ENCODE data around the gene ALKBH7. TPM values are rescaled to one million over a fixed set of nuclear protein-coding genes. Genes with fewer than 3 reads are reported as not detected.

The ALKBH7 gene
- total and polyA plus RNA-seq, 12 donors, result 3.2 to 137 (median 80.1) TPM

DNA sequence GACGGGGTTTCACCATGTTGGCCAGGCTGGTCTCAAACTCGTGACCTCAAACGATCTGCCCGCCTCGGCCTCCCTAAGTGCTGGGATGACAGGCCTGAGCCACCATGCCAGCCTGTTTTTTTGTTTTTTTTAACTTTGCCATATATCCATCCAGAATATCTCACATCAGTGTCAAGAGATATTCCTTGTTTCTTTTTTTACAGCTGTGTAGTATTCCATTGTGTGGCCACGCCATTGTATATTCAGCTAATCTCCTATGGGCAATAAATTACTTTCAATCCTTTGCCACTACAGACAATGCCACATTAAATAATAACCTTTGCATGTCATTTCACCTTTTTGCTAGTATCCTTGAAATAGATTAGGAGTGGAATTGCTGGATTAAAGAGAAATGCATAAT lies 36.8 kb downstream of the ALKBH7 start:
- peaks cover 0 to 4% of the 10 kb centered on the region in 2 donors for H3K36me3 ChIP-seq (replicated peaks in 1 of 2)
- DNase-seq, result no peak

DNA sequence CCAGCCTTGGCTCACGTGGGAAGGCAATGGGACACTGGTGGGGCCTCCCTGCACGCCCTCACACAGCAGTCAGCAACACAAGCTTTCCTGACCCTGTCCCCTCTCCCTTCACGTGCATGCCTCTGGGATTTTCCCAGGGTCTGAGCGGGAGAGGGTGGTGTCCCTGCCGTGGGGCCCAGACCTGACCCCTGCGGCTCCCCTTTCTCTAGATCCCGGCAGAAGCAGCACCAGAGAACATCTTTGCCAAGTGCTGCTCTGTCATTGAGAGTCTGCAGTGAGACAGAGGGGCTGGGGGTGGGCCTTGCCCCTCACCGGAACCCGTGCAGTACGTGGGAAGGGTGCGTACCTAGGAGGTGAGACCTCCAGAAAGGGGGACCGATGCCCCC lies 39.5 kb downstream of the ALKBH7 start:
- 55 to 72% (median 62%) methylated on average over 4 to 12 of the region's 12 CpGs for WGBS, 4 donors
- no peak for TF ChIP-seq POLR2A (IDR thresholded peaks at IDR 0.05)
- TF ChIP-seq, protein P1, sequence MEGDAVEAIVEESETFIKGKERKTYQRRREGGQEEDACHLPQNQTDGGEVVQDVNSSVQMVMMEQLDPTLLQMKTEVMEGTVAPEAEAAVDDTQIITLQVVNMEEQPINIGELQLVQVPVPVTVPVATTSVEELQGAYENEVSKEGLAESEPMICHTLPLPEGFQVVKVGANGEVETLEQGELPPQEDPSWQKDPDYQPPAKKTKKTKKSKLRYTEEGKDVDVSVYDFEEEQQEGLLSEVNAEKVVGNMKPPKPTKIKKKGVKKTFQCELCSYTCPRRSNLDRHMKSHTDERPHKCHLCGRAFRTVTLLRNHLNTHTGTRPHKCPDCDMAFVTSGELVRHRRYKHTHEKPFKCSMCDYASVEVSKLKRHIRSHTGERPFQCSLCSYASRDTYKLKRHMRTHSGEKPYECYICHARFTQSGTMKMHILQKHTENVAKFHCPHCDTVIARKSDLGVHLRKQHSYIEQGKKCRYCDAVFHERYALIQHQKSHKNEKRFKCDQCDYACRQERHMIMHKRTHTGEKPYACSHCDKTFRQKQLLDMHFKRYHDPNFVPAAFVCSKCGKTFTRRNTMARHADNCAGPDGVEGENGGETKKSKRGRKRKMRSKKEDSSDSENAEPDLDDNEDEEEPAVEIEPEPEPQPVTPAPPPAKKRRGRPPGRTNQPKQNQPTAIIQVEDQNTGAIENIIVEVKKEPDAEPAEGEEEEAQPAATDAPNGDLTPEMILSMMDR (IDR thresholded peaks at IDR 0.05), result no peak
- intact Hi-C loops (cut with DNase I), result no loop called here
- peaks cover 0 to 31% of the 10 kb centered on the region in 2 donors for H3K36me3 ChIP-seq (replicated peaks in 1 of 2)
- H3K4me3 ChIP-seq, result no peak overlapping the region
- H3K4me1 ChIP-seq (replicated peaks in 1 of 2), result no peaks in the 10 kb centered on the region
- DNase-seq, result no peak
- peak overlapping the region in 2 of 5 donors; percentile 50 to 73 for H3K27ac ChIP-seq
- H3K9me3 ChIP-seq (replicated peaks in 1 of 3), result no peaks in the 10 kb centered on the region
- no peaks in the 10 kb centered on the region for H3K27me3 ChIP-seq

More for the DNA sequence above, 36.8 kb downstream of the ALKBH7 start:
- H3K27me3 ChIP-seq, result no peaks in the 10 kb centered on the region
- no peaks in the 10 kb centered on the region for H3K4me1 ChIP-seq (replicated peaks in 1 of 2)
- TF ChIP-seq POLR2A (IDR thresholded peaks at IDR 0.05), result no peak
- TF ChIP-seq, protein P1 (IDR thresholded peaks at IDR 0.05), result no peak
- intact Hi-C loops (cut with DNase I), result no loop called here
- H3K27ac ChIP-seq, result no peak overlapping the region
- WGBS, 4 donors, result 88 to 98% (median 94%) methylated on average over 6 of the region's 6 CpGs
- no peak overlapping the region for H3K4me3 ChIP-seq
- no peaks in the 10 kb centered on the region for H3K9me3 ChIP-seq (replicated peaks in 1 of 3)

DNA sequence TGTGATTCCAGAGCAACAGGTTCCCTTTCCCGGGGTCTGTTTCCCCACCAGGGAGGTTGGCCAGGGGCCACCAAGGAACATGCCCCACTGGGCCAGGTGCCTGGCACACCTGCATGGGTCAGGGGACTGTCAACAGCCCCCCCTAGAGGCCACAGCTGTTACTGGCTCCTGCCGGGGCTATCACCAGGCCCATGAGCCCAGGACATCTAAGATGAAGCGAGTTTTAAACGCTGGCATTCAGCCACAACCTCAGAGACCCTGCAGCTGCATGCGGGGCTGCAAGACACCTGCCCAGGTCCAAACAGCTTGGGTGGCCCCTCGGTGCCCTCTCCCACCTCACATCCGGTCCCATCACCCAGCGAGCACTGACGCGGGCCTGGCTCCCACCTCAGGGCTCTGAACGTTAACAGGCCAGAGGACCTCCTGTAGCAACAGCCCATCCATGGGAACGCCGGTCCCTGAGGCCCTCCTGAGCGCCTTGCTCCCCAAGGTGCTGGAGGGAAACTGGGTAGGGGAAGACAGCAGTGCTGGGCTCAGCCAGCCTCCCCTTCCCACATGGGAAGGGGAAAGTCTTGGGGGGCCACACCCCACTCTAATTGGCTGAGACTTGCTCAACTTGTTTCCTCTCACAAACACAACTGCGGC lies 40.0 kb downstream of the ALKBH7 start:
- Histone ChIP-seq H3K27ac (peak overlapping the region in 2 of 5 donors; percentile 50 to 73), H3K4me3 (no peak overlapping the region), H3K9me3 (replicated peaks in 1 of 3) (no peaks in the 10 kb centered on the region), H3K36me3 (replicated peaks in 1 of 2) (peaks cover 0 to 36% of the 10 kb centered on the region in 2 donors), H3K4me1 (replicated peaks in 1 of 2) (no peaks in the 10 kb centered on the region), H3K27me3 (no peaks in the 10 kb centered on the region)
- intact Hi-C loops (cut with DNase I), result no loop called here
- no peak for TF ChIP-seq POLR2A (IDR thresholded peaks at IDR 0.05)
- TF ChIP-seq, protein P1 (IDR thresholded peaks at IDR 0.05), result peak in 5 of 6 experiments; percentile 8 to 41 (median 27)
- 41 to 67% (median 53%) methylated on average over 9 to 15 of the region's 15 CpGs for WGBS, 4 donors
- peak in 2 of 7 donors; percentile 27 to 58 for DNase-seq

DNA sequence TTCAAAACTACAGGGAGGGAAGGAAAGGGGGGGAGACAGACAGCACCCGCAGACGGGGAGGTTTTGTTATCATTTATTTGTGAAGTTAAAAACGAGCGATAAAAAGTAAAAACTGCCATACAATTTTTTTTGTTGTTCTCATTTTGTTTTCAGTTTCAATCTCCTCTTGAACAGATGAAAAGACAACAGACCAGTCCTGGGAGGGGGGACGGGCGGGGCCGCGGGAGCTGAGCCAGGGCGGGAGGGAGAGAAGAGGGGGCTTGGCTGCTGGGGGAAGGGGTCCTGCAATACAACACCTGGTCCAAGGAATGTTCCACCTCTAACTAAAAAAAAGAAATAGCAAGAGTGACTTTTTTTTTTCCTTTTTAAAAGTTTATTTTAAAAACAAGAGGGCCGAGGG lies 40.7 kb downstream of the ALKBH7 start:
- Histone ChIP-seq H3K9me3 (replicated peaks in 1 of 3) (no peaks in the 10 kb centered on the region), H3K27me3 (no peaks in the 10 kb centered on the region), H3K36me3 (replicated peaks in 1 of 2) (peaks cover 0 to 44% of the 10 kb centered on the region in 2 donors), H3K4me3 (no peak overlapping the region), H3K27ac (peak overlapping the region in 2 of 5 donors; percentile 5 to 24), H3K4me1 (replicated peaks in 1 of 2) (peaks cover 0 to 5% of the 10 kb centered on the region in 2 donors)
- intact Hi-C loops (cut with DNase I), result no loop called here
- 63 to 72% (median 67%) methylated on average over 10 of the region's 10 CpGs for WGBS, 4 donors
- no peak for TF ChIP-seq POLR2A (IDR thresholded peaks at IDR 0.05)
- TF ChIP-seq, protein P1 (IDR thresholded peaks at IDR 0.05), result no peak
- DNase-seq, result no peak
